HepG2 (cell line): ENCODE data around the gene RNF40. TPM values are rescaled to one million over a fixed set of nuclear protein-coding genes. Genes with fewer than 3 reads are reported as not detected.

Source experiments
- CSRNP1 ChIP-seq: sonication (generic); formaldehyde crosslinking; IDR thresholded peaks from 2 replicates; pipeline ENCODE4 v1.8.1; 2023; ENCODE audit warnings: mild to moderate bottlenecking, missing genetic modification reagents
- IKZF1 ChIP-seq: fragments of 450-650 bp; IDR thresholded peaks from 2 replicates; pipeline ENCODE4 v1.7.1; 2016
- KDM3A ChIP-seq: IDR thresholded peaks from 2 replicates; pipeline ENCODE4 v1.6.1; 2018; ENCODE audit warnings: low read depth, missing compliant biosample characterization
- MATR3 ChIP-seq: sonication (generic); formaldehyde crosslinking; IDR thresholded peaks from 2 replicates; pipeline ENCODE4 v1.4.0; 2020; ENCODE audit warnings: missing genetic modification reagents
- MBNL3 ChIP-seq: fragments of 250-450 bp; sonication (Bioruptor Pico); conservative IDR thresholded peaks from 2 replicates; pipeline ENCODE4 v1.8.0; 2022; ENCODE audit warnings: mild to moderate bottlenecking, inconsistent platforms
- MED8 ChIP-seq: sonication (generic); formaldehyde crosslinking; IDR thresholded peaks from 2 replicates; pipeline ENCODE4 v1.8.1; 2023; ENCODE audit warnings: mild to moderate bottlenecking, missing genetic modification reagents; ENCODE audit not compliant: insufficient replicate concordance
- MIER2 ChIP-seq: IDR thresholded peaks from 2 replicates; pipeline ENCODE4 v1.6.1; 2016; ENCODE audit warnings: missing biosample characterization, missing genetic modification reagents
- NCOR1 ChIP-seq: fragments of 200-600 bp; sonication (generic); IDR thresholded peaks from 2 replicates; pipeline ENCODE4 v1.7.0; 2017; ENCODE audit warnings: antibody characterized with exemption, low read length, borderline replicate concordance
- PAXIP1 ChIP-seq: sonication (generic); formaldehyde crosslinking; conservative IDR thresholded peaks from 2 replicates; pipeline ENCODE4 v1.4.0; 2020; ENCODE audit warnings: mild to moderate bottlenecking, missing genetic modification reagents, moderate library complexity
- POLR2A ChIP-seq, 2 experiments: IDR thresholded peaks; 2 replicates each; pipeline ENCODE4 v1.6.1; 2011; ENCODE audit warnings: low read depth in 2 of 2, low read length in 2 of 2, mild to moderate bottlenecking in 1 of 2, moderate library complexity in 1 of 2; ENCODE audit not compliant: insufficient read depth in 1 of 2
- POLR2AphosphoS5 ChIP-seq: IDR thresholded peaks from 2 replicates; pipeline ENCODE4 v1.6.1; 2012; ENCODE audit warnings: low read depth, low read length
- PRDM4 ChIP-seq: sonication (generic); formaldehyde crosslinking; IDR thresholded peaks from 2 replicates; pipeline ENCODE4 v1.9.0; 2021; ENCODE audit warnings: missing genetic modification reagents, borderline replicate concordance
- SIX1 ChIP-seq: sonication (generic); formaldehyde crosslinking; IDR thresholded peaks from 2 replicates; pipeline ENCODE4 v1.4.0; 2020; ENCODE audit warnings: missing genetic modification reagents, borderline replicate concordance
- ZBTB20 ChIP-seq: sonication (generic); formaldehyde crosslinking; IDR thresholded peaks from 2 replicates; pipeline ENCODE4 v1.8.1; 2023; ENCODE audit warnings: missing genetic modification reagents, low read depth, mild to moderate bottlenecking, borderline replicate concordance
- ZNF225 ChIP-seq: sonication (generic); formaldehyde crosslinking; IDR thresholded peaks from 2 replicates; pipeline ENCODE4 v1.4.0; 2020; ENCODE audit warnings: mild to moderate bottlenecking, missing genetic modification reagents
- ZNF296 ChIP-seq: sonication (generic); formaldehyde crosslinking; conservative IDR thresholded peaks from 2 replicates; pipeline ENCODE4 v1.5.0; 2020; ENCODE audit warnings: mild to moderate bottlenecking, missing genetic modification reagents
- ZNF362 ChIP-seq: sonication (generic); formaldehyde crosslinking; IDR thresholded peaks from 2 replicates; pipeline ENCODE4 v1.4.0; 2020; ENCODE audit warnings: missing genetic modification reagents, mild to moderate bottlenecking, borderline replicate concordance
- ZNF788 ChIP-seq: sonication (generic); formaldehyde crosslinking; IDR thresholded peaks from 2 replicates; pipeline ENCODE4 v1.5.0; 2020; ENCODE audit warnings: mild to moderate bottlenecking, missing genetic modification reagents, borderline replicate concordance
- polyA plus RNA-seq, 8 experiments: library from polyadenylated mRNA; depleted of rRNA in 3 of 8; stranded (reverse) in 7 of 8; unstranded in 1 of 8; fragments of >200 nt; fragmentation: Illumina TruSeq in 4 of 8; extraction: Trizol in 4 of 8; gene quantifications; 2 replicates each; pipeline versions ENCODE4 v1.2.1 to v1.2.3, GENCODE V29; 2011 to 2016; ENCODE audit warnings: low read depth in 4 of 8, missing spikeins in 1 of 8, mixed read lengths in 1 of 8; ENCODE audit not compliant: insufficient read depth in 1 of 8
- total RNA-seq, 5 experiments: library from RNA; depleted of rRNA; stranded (reverse); fragments of >200 nt; fragmentation: Illumina TruSeq; extraction: Trizol; gene quantifications; 2 replicates each; pipeline ENCODE4 v1.2.3, GENCODE V29; 2016; ENCODE audit warnings: low read depth in 1 of 5

RNF40 gene
- total and polyA plus RNA-seq, 2 of the 13 experiments (the other 11 are each of a cell fraction or from before 2014, with no cell fraction given), result 84.0 to 85.6 TPM

- TF ChIP-seq PRDM4, result no peak
- peak; percentile 92 to 96 for TF ChIP-seq POLR2A (IDR thresholded peaks at IDR 0.05; ENCODE audit: insufficient read depth in 1 of 2, low read depth in 2 of 2, low read length in 2 of 2)
- TF ChIP-seq ZBTB20 (CRISPR knock-in tag), result 0 out of 2 replicates have a peak, but pooled peaks have one; percentile 43
- peak; percentile 88 for TF ChIP-seq SIX1 (CRISPR knock-in tag)
- no peak for TF ChIP-seq KDM3A (CRISPR knock-in tag)
- TF ChIP-seq ZNF788 (CRISPR knock-in tag), result peak; percentile 38; the same call in 1 of the 2 replicates
- TF ChIP-seq NCOR1, result no peak; the same call in 1 of the 2 replicates
- TF ChIP-seq MIER2 (CRISPR knock-in tag), result peak; percentile 30; the same call in 1 of the 2 replicates
- TF ChIP-seq ZNF296, result no peak
- peak; percentile 63; the same call in 1 of the 2 replicates for TF ChIP-seq CSRNP1
- TF ChIP-seq MATR3 (CRISPR knock-in tag), result no peak
- no peak for TF ChIP-seq ZNF362 (CRISPR knock-in tag)
- TF ChIP-seq POLR2AphosphoS5, result peak; percentile 91
- TF ChIP-seq MED8, result no peak
- TF ChIP-seq IKZF1, result no peak
- peak; percentile 66; the same call in 1 of the 2 replicates for TF ChIP-seq ZNF225 (CRISPR knock-in tag)
- TF ChIP-seq MBNL3, result no peak
- peak; percentile 58; the same call in 1 of the 2 replicates for TF ChIP-seq PAXIP1 (CRISPR knock-in tag)
Measured at GRCh38 chr16:30747799-30748633, 14.1 kb upstream of the RNF40 start, which contains the start of gene PHKG2 (continued).
